GM12878 (cell line): ENCODE results near the gene COL6A3. TPM values are rescaled to one million over a fixed set of nuclear protein-coding genes. Genes with fewer than 3 reads are reported as not detected.

Experiments used
- ATAC-seq: fragments of 200-7000 bp; cut with Tn5 transposase; 3 replicates; pipeline ENCODE4 v1.9.1; 2020; ENCODE audit warnings: mild to moderate bottlenecking, moderate library complexity
- Bru-seq: library from RNA; stranded (reverse); fragments of 400-500 nt; gene quantifications from one replicate; lab custom pipeline; 2021; lab: Mats Ljungman, UMichigan
- BruChase-seq, 2 experiments: library from RNA; stranded (reverse); fragments of 400-500 nt; gene quantifications; one replicate each; lab custom pipeline; 2021; lab: Mats Ljungman, UMichigan
- BruUV-seq: library from RNA; stranded (reverse); fragments of 400-500 nt; replicated peaks from 2 replicates; lab custom pipeline; 2021; lab: Mats Ljungman, UMichigan
- CTCF ChIA-PET: fragments of 300-600 bp; sonication (Branson Sonifier 250); formaldehyde crosslinking; extraction: SDS; loops from one replicate; lab custom pipeline; 2021; ENCODE audit warnings: inconsistent platforms; lab: Yijun Ruan, JAX
- POLR2A ChIA-PET: fragments of 350-600 bp; formaldehyde crosslinking; extraction: SDS; loops from one replicate; lab custom pipeline; 2021; ENCODE audit warnings: inconsistent platforms; lab: Charles Lee
- RAD21 ChIA-PET: fragments of 300-600 bp; sonication (Branson Sonifier 250); formaldehyde crosslinking; loops from one replicate; lab custom pipeline; 2023; ENCODE audit warnings: antibody characterized with exemption; ENCODE audit not compliant: unreplicated experiment; lab: Charles Lee
- SMC1A ChIA-PET: fragments of 300-600 bp; sonication (Branson Sonifier 250); formaldehyde crosslinking; loops from one replicate; lab custom pipeline; 2023; ENCODE audit not compliant: unreplicated experiment, uncharacterized antibody; lab: Charles Lee
- DNase-seq: peaks from one replicate; pipeline ENCODE4 v3.0.0-alpha.2; 2011; ENCODE audit warnings: low read depth, low spot score
- FAIRE-seq: peaks from 3 replicates; lab custom pipeline; 2011; peaks lifted over from hg19 to GRCh38; lab: Jason Lieb, UNC
- H2AFZ ChIP-seq: 2 replicates; pipeline ENCODE4 v1.6.0; 2011; ENCODE audit warnings: low read depth, low read length, control low read depth; ENCODE audit not compliant: control insufficient read depth
- H3K27ac ChIP-seq: 2 replicates; pipeline ENCODE4 v1.5.1; 2011; ENCODE audit warnings: control low read depth; ENCODE audit not compliant: control insufficient read depth, insufficient read depth
- H3K27me3 ChIP-seq, 2 experiments: replicated peaks in 1 of 2; 2 replicates each; pipeline versions ENCODE4 v1.6.0 to v1.6.1; 2011; ENCODE audit warnings: low read length in 1 of 2; ENCODE audit not compliant: control insufficient read depth in 2 of 2, insufficient read depth in 2 of 2
- H3K36me3 ChIP-seq, 2 experiments: 2 replicates each; pipeline ENCODE4 v1.5.1; 2011; ENCODE audit warnings: low read length in 1 of 2; ENCODE audit not compliant: control insufficient read depth in 2 of 2, insufficient read depth in 2 of 2
- H3K4me1 ChIP-seq: 2 replicates; pipeline ENCODE4 v1.6.1; 2011; ENCODE audit warnings: mild to moderate bottlenecking, low read length, moderate library complexity, mixed read lengths; ENCODE audit not compliant: control insufficient read depth, insufficient read depth
- H3K4me2 ChIP-seq: 2 replicates; pipeline ENCODE4 v1.6.0; 2011; ENCODE audit warnings: control low read depth; ENCODE audit not compliant: control insufficient read depth, insufficient read depth
- H3K4me3 ChIP-seq: fragments of 200-600 bp; sonication (generic); 2 replicates; pipeline ENCODE4 v1.5.1; 2016
- H3K79me2 ChIP-seq: 2 replicates; pipeline ENCODE4 v1.6.0; 2011; ENCODE audit warnings: low read length; ENCODE audit not compliant: control insufficient read depth, insufficient read depth
- H3K9ac ChIP-seq: 2 replicates; pipeline ENCODE4 v1.8.0; 2011; ENCODE audit warnings: low read length, control low read depth, mixed read lengths; ENCODE audit not compliant: control insufficient read depth, insufficient read depth
- H3K9me3 ChIP-seq: replicated peaks from 3 replicates; pipeline ENCODE4 v1.5.1; 2011; ENCODE audit warnings: mild to moderate bottlenecking, low read length; ENCODE audit not compliant: control insufficient read depth, insufficient read depth
- H4K20me1 ChIP-seq: 2 replicates; pipeline ENCODE4 v1.6.0; 2011; ENCODE audit not compliant: control insufficient read depth, insufficient read depth
- BACH1 ChIP-seq: fragments of 450-650 bp; IDR thresholded peaks from 2 replicates; pipeline ENCODE4 v1.6.1; 2017; ENCODE audit warnings: mild to moderate bottlenecking, borderline replicate concordance
- ZNF207 ChIP-seq: fragments of 450-650 bp; IDR thresholded peaks from 2 replicates; pipeline ENCODE4 v1.6.1; 2014; ENCODE audit warnings: antibody characterized with exemption, mild to moderate bottlenecking, borderline replicate concordance
- WGBS: methylation state at CpG from one replicate; pipeline ENCODE4 v1.1.6; 2016; ENCODE audit warnings: low lambda C conversion rate; ENCODE audit not compliant: insufficient replicate concordance, insufficient coverage; ENCODE audit errors: missing lambda C conversion rate; 5-methylcytosine and 5-hydroxymethylcytosine counted together
- in situ Hi-C: fragments of 300-500 bp; cut with MboI; formaldehyde crosslinking; loops from 9 replicates; pipeline ENCODE4 v1.14.3; 2018; ENCODE audit warnings: mixed read lengths
- intact Hi-C: fragments of 100-400 bp; cut with micrococcal nuclease; formaldehyde crosslinking; loops from one replicate; pipeline ENCODE4 v1.14.2; 2022; ENCODE audit not compliant: unreplicated experiment
- long read RNA-seq, 2 experiments: library from polyadenylated mRNA; unstranded; transcript quantifications; one replicate each; pipeline ENCODE4 v2.0.0, GENCODE V29; 2019 to 2020
- polyA minus RNA-seq, 3 experiments: library from RNA; depleted of rRNA, polyadenylated mRNA; stranded (reverse); fragments of >200 nt; gene quantifications; 2 replicates each; pipeline ENCODE4 v1.2.3, GENCODE V29; 2011
- polyA plus RNA-seq, 11 experiments: library from polyadenylated mRNA; depleted of rRNA in 4 of 11; unstranded in 6 of 11; stranded (reverse) in 5 of 11; fragments of >200 nt; fragmentation: Nextera tagmentation in 4 of 11; fragmentation: Illumina TruSeq in 1 of 11; extraction: Ambion mirVana in 4 of 11; extraction: Trizol in 1 of 11; gene quantifications; 1 replicate in 1 of 11; 2 replicates in 10 of 11; pipeline versions ENCODE4 v1.2.1 to v1.2.3, GENCODE V29; 2011 to 2016; ENCODE audit warnings: inconsistent platforms in 2 of 11, missing spikeins in 2 of 11, low read depth in 1 of 11
- total RNA-seq, 4 experiments: library from RNA; depleted of rRNA in 3 of 4; stranded (reverse); fragments of >200 nt in 3 of 4; fragmentation: Illumina TruSeq in 1 of 4; extraction: Trizol in 1 of 4; gene quantifications; 2 replicates each; pipeline versions ENCODE4 v1.2.1 to v1.2.3, GENCODE V29; 2013 to 2021
- TF ChIP-seq, protein P1 (sequence below): fragments of 450-650 bp; IDR thresholded peaks from 2 replicates; pipeline ENCODE4 v1.6.1; 2017; ENCODE audit warnings: mild to moderate bottlenecking
- TF ChIP-seq, protein P2 (sequence below): fragments of 450-650 bp; formaldehyde crosslinking; IDR thresholded peaks from 2 replicates; pipeline ENCODE4 v1.4.0; 2022; ENCODE audit warnings: mild to moderate bottlenecking, moderate library complexity

The COL6A3 gene, protein sequence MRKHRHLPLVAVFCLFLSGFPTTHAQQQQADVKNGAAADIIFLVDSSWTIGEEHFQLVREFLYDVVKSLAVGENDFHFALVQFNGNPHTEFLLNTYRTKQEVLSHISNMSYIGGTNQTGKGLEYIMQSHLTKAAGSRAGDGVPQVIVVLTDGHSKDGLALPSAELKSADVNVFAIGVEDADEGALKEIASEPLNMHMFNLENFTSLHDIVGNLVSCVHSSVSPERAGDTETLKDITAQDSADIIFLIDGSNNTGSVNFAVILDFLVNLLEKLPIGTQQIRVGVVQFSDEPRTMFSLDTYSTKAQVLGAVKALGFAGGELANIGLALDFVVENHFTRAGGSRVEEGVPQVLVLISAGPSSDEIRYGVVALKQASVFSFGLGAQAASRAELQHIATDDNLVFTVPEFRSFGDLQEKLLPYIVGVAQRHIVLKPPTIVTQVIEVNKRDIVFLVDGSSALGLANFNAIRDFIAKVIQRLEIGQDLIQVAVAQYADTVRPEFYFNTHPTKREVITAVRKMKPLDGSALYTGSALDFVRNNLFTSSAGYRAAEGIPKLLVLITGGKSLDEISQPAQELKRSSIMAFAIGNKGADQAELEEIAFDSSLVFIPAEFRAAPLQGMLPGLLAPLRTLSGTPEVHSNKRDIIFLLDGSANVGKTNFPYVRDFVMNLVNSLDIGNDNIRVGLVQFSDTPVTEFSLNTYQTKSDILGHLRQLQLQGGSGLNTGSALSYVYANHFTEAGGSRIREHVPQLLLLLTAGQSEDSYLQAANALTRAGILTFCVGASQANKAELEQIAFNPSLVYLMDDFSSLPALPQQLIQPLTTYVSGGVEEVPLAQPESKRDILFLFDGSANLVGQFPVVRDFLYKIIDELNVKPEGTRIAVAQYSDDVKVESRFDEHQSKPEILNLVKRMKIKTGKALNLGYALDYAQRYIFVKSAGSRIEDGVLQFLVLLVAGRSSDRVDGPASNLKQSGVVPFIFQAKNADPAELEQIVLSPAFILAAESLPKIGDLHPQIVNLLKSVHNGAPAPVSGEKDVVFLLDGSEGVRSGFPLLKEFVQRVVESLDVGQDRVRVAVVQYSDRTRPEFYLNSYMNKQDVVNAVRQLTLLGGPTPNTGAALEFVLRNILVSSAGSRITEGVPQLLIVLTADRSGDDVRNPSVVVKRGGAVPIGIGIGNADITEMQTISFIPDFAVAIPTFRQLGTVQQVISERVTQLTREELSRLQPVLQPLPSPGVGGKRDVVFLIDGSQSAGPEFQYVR (N-terminal part only)
- total RNA-seq (2013; cell fraction: nucleolus; rRNA removed): 0.07 and 0.48 TPM in 2 replicates
- total RNA-seq (2014; rRNA removed): not detected in 2 replicates
- 0.05 TPM in 1 of 2 replicates, not detected in the other for total RNA-seq (2014; rRNA removed; fragmentation: Illumina TruSeq; extraction: Trizol)
- 0.43 and 0.51 TPM in 2 replicates for total RNA-seq (2021)
- not detected for polyA plus RNA-seq (2011; ENCODE audit: low read depth)
- 0.01 TPM in 1 of 2 replicates, not detected in the other for polyA plus RNA-seq (2011; rRNA removed)
- under 0.01 TPM in 1 of 2 replicates, not detected in the other for polyA plus RNA-seq (2011; cell fraction: cytosol; rRNA removed)
- polyA plus RNA-seq (2011; cell fraction: nucleus; rRNA removed): 0.03 TPM in 2 replicates
- 0.04 TPM in 1 of 2 replicates, not detected in the other for polyA plus RNA-seq (2012)
- polyA plus RNA-seq (2014; fragmentation: Illumina TruSeq; extraction: Trizol): 0.01 and 0.14 TPM in 2 replicates
- not detected for polyA plus RNA-seq (2014; fragmentation: Nextera tagmentation; extraction: Ambion mirVana)
- 0.01 and 0.03 TPM in 2 replicates for polyA plus RNA-seq (2014; rRNA removed)
- polyA plus RNA-seq (2016; fragmentation: Nextera tagmentation; extraction: Ambion mirVana): under 1 TPM; 0.16 to 0.19 TPM
- not detected in 2 replicates for polyA minus RNA-seq (2011; rRNA and poly(A)+ RNA removed)
- not detected in 2 replicates for polyA minus RNA-seq (2011; cell fraction: cytosol; rRNA and poly(A)+ RNA removed)
- polyA minus RNA-seq (2011; cell fraction: nucleus; rRNA and poly(A)+ RNA removed): 0.60 TPM in 1 of 2 replicates, not detected in the other
- percentile 1 among the genes with signal in this experiment for Bru-seq, nascent RNA
- percentile 4 among the genes with signal in this experiment for BruChase-seq, experiment 1, labeled RNA remaining after a 6-hour chase
- percentile 2 among the genes with signal in this experiment for BruChase-seq, experiment 2, labeled RNA remaining after a 2-hour chase
- long read RNA-seq, experiment 1: 0 reads
- long read RNA-seq, experiment 2: 0 reads

DNA sequence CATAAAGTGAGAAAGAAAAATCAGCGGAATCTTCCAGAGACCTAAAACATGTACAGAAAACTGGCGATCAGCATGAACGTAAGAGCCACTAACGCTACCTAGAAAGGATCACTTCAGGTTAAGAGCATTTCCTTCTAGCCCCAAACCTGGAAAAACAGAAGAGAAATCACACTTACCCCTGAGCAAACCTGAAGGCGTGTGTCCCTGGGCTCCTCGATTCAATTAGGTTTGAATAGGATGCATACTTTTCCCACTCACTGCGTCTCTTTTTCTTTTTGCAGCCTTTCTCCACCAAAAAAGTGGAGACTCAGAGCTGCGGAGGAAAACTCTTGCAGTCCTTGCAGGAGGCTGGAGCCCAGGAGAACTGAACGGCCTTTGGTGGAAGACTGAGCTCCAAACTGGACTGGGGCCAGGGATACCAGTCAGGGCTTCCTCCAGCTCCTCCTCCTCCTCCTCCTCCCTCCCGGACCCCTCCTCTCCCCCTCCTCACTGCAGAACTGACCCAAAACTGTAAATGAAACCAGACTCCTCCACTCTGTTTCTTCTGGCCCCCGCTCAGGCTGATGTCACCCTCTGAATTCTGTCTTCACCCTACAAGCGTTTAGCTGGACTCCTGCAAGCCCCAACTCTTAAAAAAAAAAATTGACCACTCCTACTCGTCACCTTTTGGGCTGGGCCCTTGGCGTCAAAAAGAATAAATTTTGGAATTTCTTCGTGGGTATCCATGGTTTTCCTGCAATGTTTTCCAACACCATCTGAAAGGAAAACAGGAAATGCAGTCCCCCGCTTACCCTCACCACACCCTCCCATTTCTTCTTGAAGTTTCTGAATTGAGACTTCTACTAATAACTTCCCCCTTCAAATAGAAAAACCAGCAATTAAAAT lies at the start of gene COL6A3:
Gene COL6A3, minus strand, starts transcription at position 388 of the 885 bp plus-strand sequence. CDS start 17,347 bp downstream, outside the sequence.
- in situ Hi-C loops (no loop called here), intact Hi-C loops (no loop called here)
- H3K79me2 ChIP-seq: no peaks in the 10 kb centered on the region
- H3K4me1 ChIP-seq: no peaks in the 10 kb centered on the region
- H3K4me2 ChIP-seq: no peak within 1 kb of the TSS
- ChIA-PET RAD21 (no interaction called here), CTCF (interaction anchor here (0.6 kb wide), 1 partner anchor 1751 kb away, joined by 3 read pairs; no protein-coding TSS in a partner anchor), POLR2A (no interaction called here), SMC1A (no interaction called here)
- FAIRE-seq: no peak
- H3K36me3 ChIP-seq: no peaks in the 10 kb centered on the region
- H2AFZ ChIP-seq: no peak within 1 kb of the TSS
- no peak for DNase-seq
- peaks cover 0 to 2% of the 10 kb centered on the region in 2 experiments; a peak in 3 of 4 replicates for H3K27me3 ChIP-seq
- WGBS: 45% methylated on average over 15 of the region's 16 CpGs
- H3K9me3 ChIP-seq: no peaks in the 10 kb centered on the region
- BruUV-seq: no TSS peak
- ATAC-seq: no peak
- H4K20me1 ChIP-seq: no peaks in the 10 kb centered on the region
- no peak within 1 kb of the TSS for H3K9ac ChIP-seq
- H3K4me3 ChIP-seq: no peak within 1 kb of the TSS
- no peak within 1 kb of the TSS for H3K27ac ChIP-seq
- no peak for TF ChIP-seq BACH1
- TF ChIP-seq ZNF207: no peak
- TF ChIP-seq, protein P1, sequence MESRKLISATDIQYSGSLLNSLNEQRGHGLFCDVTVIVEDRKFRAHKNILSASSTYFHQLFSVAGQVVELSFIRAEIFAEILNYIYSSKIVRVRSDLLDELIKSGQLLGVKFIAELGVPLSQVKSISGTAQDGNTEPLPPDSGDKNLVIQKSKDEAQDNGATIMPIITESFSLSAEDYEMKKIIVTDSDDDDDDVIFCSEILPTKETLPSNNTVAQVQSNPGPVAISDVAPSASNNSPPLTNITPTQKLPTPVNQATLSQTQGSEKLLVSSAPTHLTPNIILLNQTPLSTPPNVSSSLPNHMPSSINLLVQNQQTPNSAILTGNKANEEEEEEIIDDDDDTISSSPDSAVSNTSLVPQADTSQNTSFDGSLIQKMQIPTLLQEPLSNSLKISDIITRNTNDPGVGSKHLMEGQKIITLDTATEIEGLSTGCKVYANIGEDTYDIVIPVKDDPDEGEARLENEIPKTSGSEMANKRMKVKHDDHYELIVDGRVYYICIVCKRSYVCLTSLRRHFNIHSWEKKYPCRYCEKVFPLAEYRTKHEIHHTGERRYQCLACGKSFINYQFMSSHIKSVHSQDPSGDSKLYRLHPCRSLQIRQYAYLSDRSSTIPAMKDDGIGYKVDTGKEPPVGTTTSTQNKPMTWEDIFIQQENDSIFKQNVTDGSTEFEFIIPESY: no peak
- TF ChIP-seq, protein P2, sequence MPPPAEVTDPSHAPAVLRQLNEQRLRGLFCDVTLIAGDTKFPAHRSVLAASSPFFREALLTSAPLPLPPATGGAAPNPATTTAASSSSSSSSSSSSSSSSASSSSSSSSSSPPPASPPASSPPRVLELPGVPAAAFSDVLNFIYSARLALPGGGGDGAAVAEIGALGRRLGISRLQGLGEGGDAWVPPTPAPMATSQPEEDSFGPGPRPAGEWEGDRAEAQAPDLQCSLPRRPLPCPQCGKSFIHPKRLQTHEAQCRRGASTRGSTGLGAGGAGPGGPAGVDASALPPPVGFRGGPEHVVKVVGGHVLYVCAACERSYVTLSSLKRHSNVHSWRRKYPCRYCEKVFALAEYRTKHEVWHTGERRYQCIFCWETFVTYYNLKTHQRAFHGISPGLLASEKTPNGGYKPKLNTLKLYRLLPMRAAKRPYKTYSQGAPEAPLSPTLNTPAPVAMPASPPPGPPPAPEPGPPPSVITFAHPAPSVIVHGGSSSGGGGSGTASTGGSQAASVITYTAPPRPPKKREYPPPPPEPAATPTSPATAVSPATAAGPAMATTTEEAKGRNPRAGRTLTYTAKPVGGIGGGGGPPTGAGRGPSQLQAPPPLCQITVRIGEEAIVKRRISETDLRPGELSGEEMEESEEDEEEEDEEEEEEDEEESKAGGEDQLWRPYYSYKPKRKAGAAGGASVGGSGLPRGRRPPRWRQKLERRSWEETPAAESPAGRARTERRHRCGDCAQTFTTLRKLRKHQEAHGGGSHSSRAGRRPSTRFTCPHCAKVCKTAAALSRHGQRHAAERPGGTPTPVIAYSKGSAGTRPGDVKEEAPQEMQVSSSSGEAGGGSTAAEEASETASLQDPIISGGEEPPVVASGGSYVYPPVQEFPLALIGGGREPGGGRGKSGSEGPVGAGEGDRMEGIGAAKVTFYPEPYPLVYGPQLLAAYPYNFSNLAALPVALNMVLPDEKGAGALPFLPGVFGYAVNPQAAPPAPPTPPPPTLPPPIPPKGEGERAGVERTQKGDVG (CRISPR knock-in tag): no peak
